LHCN-M2 (cell line): ENCODE data around the gene ACAT1. TPM values are rescaled to one million over a fixed set of nuclear protein-coding genes. Genes with fewer than 3 reads are reported as not detected.
"Not testable (repeated sequence)": the region's sequence is repeated elsewhere in the genome, so short reads cannot be mapped to it uniquely, and the experiment has no call there.

Experiments
- DNase-seq: peaks from one replicate; pipeline ENCODE4 v3.0.0-alpha.2; 2012; ENCODE audit warnings: low read depth
- polyA plus RNA-seq: library from polyadenylated mRNA; unstranded; fragments of >200 nt; gene quantifications from one replicate; pipeline ENCODE4 v1.2.1, GENCODE V29; 2012; ENCODE audit warnings: missing spikeins
- total RNA-seq: library from RNA; depleted of rRNA; stranded (reverse); fragments of >200 nt; gene quantifications from 2 replicates; pipeline ENCODE4 v1.2.3, GENCODE V29; 2014; rRNA removed

ACAT1 gene
- total RNA-seq = 183 and 196 TPM in 2 replicates
- polyA plus RNA-seq = 58.1 TPM

- peak; percentile 88 for DNase-seq
Observed at GRCh38 chr11:108121274-108122155, at the start of gene ACAT1. Gene ACAT1, plus strand, starts transcription at chr11:108121567. Its CDS starts 40 bp downstream, at chr11:108121607.

- no peak for DNase-seq
Observed at GRCh38 chr11:108084811-108085210, 36.6 kb upstream of the ACAT1 start.

DNA sequence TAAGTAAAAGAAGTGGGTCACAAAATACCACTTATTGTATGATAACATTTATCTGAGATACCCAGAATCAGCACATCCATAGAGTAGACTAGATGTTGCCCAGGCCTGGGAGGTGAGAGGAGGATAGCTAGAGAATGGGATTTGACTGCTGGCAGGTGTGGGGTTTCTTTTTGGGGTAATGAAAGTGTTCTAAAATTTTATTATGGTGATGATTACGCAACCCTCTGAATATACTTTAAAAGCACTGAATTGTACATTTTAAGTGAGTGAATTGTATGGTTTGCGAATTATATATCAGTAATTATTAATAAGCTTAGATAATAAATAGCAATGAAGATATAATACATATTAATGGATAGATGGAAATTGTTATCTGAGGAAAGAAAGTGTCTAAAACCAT, 35.7 kb upstream of the ACAT1 start:
- no peak for DNase-seq

- DNase-seq = no peak
Observed at GRCh38 chr11:108092134-108092533, 29.2 kb upstream of the ACAT1 start.

- peak; percentile 24 for DNase-seq
Observed at GRCh38 chr11:108093128-108093904, 28.1 kb upstream of the ACAT1 start.

GRCh38 chr11:108097179-108097578, 24.2 kb upstream of the ACAT1 start:
- DNase-seq = no peak

DNA sequence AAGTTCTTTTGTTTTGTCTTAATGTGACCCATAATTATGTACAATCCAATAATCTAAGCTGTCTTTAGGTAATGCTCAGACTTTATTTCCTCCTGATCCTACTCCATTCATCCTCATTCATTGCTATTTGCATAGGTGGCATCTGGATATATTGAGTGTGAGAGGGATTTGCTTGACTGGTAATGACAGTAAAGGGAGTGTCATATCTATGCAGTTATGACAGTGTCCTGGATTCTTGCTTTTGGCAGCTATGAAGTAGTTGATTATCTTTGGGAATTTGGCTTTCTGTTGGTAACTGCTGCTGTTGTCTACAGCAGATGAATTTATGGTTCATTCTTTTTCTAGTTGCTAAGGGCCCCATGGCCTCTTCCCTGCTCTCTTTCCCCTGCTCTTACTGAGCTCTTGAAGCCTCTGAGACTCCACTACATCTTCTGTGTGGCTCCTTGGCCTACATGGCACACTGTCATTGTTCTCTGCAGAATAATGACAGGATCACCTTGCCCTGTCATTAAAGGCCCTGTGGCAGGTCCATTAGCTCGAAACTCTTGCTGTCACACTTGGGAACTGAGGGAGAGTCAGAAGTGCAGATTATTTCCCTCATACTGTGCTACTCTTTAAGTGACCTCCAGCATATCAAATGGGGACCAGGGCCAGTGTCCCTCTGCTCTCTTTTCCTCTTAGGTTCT, 20.1 kb upstream of the ACAT1 start:
- no peak for DNase-seq

DNA sequence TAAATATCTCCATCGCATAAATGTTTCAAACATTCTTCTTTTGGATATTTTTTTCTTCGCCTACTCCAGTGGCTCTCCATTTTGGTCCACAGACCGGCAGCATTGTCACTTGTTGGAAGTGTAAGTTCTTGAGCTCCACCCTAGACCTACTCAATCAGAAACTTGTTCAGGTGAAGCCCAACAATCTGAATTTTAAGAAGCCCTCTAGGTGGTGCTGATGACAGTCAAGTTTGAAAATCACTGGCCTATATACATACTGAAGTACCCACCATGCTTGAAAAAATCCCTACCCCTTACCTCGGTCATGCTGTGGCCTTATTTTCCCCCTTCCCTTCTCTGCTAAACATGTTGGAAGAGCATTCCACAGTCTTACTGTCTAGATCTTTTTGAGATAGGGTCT, 10.2 kb upstream of the ACAT1 start:
- no peak for DNase-seq

DNA sequence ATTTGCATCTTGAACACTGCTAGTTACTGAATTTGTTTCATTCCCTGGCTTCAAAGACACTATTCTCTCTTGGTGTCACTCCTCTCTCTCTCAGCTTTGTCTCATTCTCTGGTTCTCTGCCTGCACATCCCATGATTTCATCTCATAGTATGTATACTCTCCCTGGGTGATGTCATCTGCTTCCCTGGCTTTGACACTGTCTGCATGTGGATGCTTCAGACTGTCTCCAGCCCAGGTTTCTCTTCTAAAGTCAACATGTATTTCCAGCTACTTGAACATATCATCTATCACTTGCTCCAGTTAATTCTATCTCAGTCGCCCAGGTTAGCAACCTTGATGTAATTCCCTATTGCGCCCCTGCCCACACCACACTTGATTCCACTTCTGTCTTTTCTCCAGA, 9.3 kb upstream of the ACAT1 start:
- no peak for DNase-seq

DNA sequence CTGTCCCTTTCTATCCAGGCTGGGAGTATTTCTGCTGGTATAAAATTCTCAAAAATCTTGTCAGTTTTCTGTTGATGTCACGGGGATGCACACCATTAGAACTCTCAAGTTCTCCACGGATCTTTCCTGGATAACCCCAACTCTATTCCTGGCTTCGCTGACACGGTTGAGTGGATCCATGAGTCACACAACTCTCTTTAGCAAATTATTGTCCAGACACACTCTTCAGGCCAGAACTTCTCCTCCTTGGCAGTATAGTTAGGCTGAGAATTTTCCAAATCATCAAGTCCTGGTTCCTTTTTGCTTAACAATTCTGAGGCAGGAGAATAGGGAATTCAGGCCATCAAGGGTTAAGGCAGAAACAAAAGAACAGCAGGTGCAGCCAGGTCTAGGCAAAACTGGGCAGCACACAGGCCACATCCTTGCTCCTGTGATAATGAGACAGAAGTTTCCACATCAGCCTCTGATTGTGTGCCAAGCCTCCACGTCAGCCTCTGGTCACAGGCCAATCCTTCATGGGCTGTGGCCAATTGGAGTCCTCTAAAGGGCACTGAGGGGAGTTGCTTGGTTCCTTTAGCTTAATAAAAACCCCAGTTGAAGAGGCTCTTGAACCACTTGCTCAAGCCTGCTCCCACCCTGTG, 5.7 kb upstream of the ACAT1 start:
- peak; percentile 85 for DNase-seq

DNA sequence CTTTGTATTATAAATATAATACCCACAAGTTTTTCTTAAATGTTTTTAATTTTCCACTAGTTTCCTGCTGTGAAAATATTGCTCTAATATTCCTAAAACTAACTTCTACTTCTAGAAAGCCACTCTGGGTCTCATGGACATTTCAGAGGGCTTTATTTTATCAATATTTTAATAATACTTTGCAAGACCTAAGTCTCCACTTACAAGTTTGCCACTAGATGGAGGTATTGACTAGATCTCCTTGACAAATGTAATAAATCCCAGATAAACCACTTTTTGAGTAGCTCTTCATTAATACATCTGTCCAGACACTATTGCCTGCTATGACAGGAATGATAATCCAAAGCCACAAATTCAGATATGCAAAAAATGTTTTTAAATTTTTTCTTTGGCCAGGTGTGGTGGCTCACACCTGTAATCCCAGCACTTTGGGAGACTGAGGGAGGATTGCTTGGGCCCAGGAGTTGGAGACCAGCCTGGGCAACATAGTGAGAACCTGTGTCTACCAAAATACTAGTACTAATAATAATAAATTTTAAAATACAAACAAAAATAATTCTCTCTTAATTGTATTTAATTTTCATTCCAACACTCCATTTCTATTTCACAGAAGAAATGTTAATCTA, 3.5 kb upstream of the ACAT1 start:
- DNase-seq = peak; percentile 65

GRCh38 chr11:108120936-108121273, 462 bp upstream of the ACAT1 start:
- DNase-seq = not testable (repeated sequence)

- peak; percentile 48 for DNase-seq
Observed at GRCh38 chr11:108122166-108122628, 830 bp downstream of the ACAT1 start.

DNA sequence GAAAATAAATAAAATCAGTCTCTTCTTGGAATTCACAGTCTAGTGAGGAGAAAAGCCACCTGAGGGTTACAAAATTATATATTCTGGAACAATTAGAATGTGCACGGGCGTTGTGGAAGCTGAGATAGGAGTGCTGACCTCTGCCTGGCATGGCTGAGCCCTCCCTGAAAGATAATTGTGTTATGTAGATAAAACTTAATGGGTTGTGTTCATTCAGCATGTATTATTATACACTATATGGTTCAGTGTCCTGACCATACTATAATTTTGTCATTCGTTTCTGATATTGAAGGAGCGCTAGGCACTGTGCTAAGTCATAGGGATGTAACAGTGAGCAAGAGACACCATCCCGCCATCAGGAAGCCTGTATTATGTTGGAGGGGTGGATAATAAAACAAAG, 3.7 kb downstream of the ACAT1 start:
- DNase-seq = no peak

GRCh38 chr11:108128772-108129171, 7.4 kb downstream of the ACAT1 start:
- no peak for DNase-seq

GRCh38 chr11:108131993-108132392, 10.6 kb downstream of the ACAT1 start:
- no peak for DNase-seq

DNA sequence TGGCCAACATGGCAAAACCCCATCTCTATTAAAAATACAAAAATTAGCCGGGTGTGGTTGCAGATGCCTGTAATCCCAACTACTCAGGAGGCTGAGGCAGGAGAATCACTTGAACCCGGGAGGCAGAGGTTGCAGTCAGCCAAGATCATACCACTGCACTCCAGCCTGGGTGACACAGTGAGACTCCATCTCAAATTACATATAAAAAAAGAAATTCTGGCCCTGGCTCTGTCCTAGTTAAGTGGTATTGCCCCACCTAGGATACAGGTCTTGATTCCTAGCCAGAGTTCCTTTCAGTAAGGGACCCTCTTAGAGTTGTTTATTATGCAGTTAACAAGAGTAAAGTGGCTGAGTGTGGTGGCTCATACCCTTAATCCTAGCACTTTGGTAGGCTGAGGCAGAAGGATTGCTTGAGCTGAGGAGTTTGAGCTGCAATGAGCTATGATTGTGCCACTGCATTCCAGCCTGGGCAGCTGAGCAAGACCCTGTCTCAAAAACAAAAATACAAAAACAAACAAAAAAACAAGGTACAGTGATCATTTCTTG, 11.7 kb downstream of the ACAT1 start:
- not testable (repeated sequence) for DNase-seq

DNA sequence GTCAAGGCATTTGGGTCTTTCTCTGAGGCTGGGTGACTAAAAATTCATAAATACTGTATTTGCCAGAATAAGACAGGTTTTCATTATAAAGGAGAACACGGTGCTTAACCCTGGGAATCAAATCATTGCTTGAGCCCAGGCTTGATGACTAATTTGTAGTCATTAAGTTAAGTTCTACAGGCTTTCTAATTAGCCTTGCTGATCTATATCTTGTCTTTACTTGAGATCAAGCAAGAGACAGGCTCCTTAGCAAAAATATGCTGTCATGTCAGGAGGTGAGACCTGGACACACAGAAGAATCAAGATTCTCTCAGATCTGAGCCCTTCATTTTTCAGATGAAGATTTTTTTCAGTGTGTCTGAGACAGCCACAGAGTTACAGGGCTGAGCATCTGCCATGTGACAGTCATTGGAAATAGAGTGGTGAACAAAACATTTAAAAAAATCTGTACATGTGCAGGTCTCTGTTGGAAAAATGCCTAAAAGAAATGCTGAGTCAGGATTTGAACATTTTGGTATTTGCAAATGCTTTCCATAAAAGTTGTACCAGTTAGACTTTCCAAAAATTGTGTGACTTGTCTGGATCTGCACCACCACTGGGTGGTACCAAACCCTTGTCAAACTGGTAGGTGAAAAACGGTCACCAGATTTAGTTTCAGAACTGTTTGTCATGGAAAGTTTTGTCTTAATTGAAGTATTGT, 14.6 kb downstream of the ACAT1 start:
- peak; percentile 41 for DNase-seq

GRCh38 chr11:108137212-108137611, 15.8 kb downstream of the ACAT1 start:
- DNase-seq = peak; percentile 26

GRCh38 chr11:108142304-108142703, 20.9 kb downstream of the ACAT1 start:
- no peak for DNase-seq
